ENCODE measurements around the gene CCSER1.

Gene CCSER1

GRCh38 chr4:91015861-91016260, 888.7 kb downstream of the CCSER1 start:
- Histone ChIP-seq H4K91ac (ENCODE audit: low read depth, low read length) (no peak overlapping the region), H3K79me1 (ENCODE audit: low read length) (no peaks in the 10 kb centered on the region), H3K9ac (ENCODE audit: low read length) (no peak overlapping the region), H2AK5ac (ENCODE audit: low read length) (no peak overlapping the region), H3K4me1 (ENCODE audit: control insufficient read depth in 1 of 2, insufficient read depth in 2 of 2, low read length in 2 of 2) (no peaks in the 10 kb centered on the region), H4K12ac (ENCODE audit: low read depth, low read length) (no peak overlapping the region), H2BK12ac (ENCODE audit: low read length) (no peak overlapping the region), H3K4ac (ENCODE audit: low read depth, low read length) (no peak overlapping the region), H3K4me3 (ENCODE audit: low read depth, low read length) (no peak overlapping the region), H3K18ac (ENCODE audit: low read length) (no peak overlapping the region), H2AFZ (ENCODE audit: insufficient read depth, low read length, poor library complexity) (no peak overlapping the region), H3K9me3 (ENCODE audit: insufficient read depth, low read depth, low read length) (no peaks in the 10 kb centered on the region), H3K4me2 (ENCODE audit: low read length) (no peak overlapping the region), H3K23ac (ENCODE audit: low read length) (no peak overlapping the region), H3K27ac (ENCODE audit: low read depth, low read length) (no peak overlapping the region), H3K36me3 (ENCODE audit: control insufficient read depth in 1 of 2, insufficient read depth in 2 of 2, low read length in 2 of 2) (no peaks in the 10 kb centered on the region), H4K8ac (ENCODE audit: low read depth, low read length) (no peak overlapping the region), H3K79me2 (ENCODE audit: control insufficient read depth, insufficient read depth, low read length, poor library complexity) (no peaks in the 10 kb centered on the region), H2BK120ac (ENCODE audit: insufficient read depth, low read length, poor library complexity) (no peak overlapping the region), H3K14ac (ENCODE audit: low read length) (no peak overlapping the region), H2BK5ac (ENCODE audit: low read depth, low read length, poor library complexity) (no peak overlapping the region), H3K27me3 (ENCODE audit: insufficient read depth, low read length) (no peaks in the 10 kb centered on the region)
- no CpG with 5 or more reads among the region's 3 CpGs for WGBS (ENCODE audit: extremely low coverage, insufficient coverage, insufficient read length)
- no peak for DNase-seq

- Histone ChIP-seq H3K4me1 (ENCODE audit: control insufficient read depth in 1 of 2, insufficient read depth in 2 of 2, low read length in 2 of 2) (no peaks in the 10 kb centered on the region), H2BK12ac (ENCODE audit: low read length) (no peak overlapping the region), H2AK5ac (ENCODE audit: low read length) (no peak overlapping the region), H3K79me1 (ENCODE audit: low read length) (no peaks in the 10 kb centered on the region), H4K8ac (ENCODE audit: low read depth, low read length) (no peak overlapping the region), H3K27ac (ENCODE audit: low read depth, low read length) (no peak overlapping the region), H3K79me2 (ENCODE audit: control insufficient read depth, insufficient read depth, low read length, poor library complexity) (no peaks in the 10 kb centered on the region), H3K23ac (ENCODE audit: low read length) (no peak overlapping the region), H3K4me2 (ENCODE audit: low read length) (no peak overlapping the region), H2BK5ac (ENCODE audit: low read depth, low read length, poor library complexity) (no peak overlapping the region), H3K27me3 (ENCODE audit: insufficient read depth, low read length) (no peaks in the 10 kb centered on the region), H3K9ac (ENCODE audit: low read length) (no peak overlapping the region), H3K18ac (ENCODE audit: low read length) (no peak overlapping the region), H3K4ac (ENCODE audit: low read depth, low read length) (no peak overlapping the region), H2AFZ (ENCODE audit: insufficient read depth, low read length, poor library complexity) (no peak overlapping the region), H3K36me3 (ENCODE audit: control insufficient read depth in 1 of 2, insufficient read depth in 2 of 2, low read length in 2 of 2) (no peaks in the 10 kb centered on the region), H4K12ac (ENCODE audit: low read depth, low read length) (no peak overlapping the region), H3K9me3 (ENCODE audit: insufficient read depth, low read depth, low read length) (no peaks in the 10 kb centered on the region), H3K14ac (ENCODE audit: low read length) (no peak overlapping the region), H4K91ac (ENCODE audit: low read depth, low read length) (no peak overlapping the region), H3K4me3 (ENCODE audit: low read depth, low read length) (no peak overlapping the region), H2BK120ac (ENCODE audit: insufficient read depth, low read length, poor library complexity) (no peak overlapping the region)
- DNase-seq, result no peak
- WGBS (ENCODE audit: extremely low coverage, insufficient coverage, insufficient read length), result no CpG with 5 or more reads among the region's 1 CpG
Measured at GRCh38 chr4:91019513-91019912, 892.3 kb downstream of the CCSER1 start.

- Histone ChIP-seq H2BK12ac (ENCODE audit: low read length) (no peak overlapping the region), H3K36me3 (ENCODE audit: control insufficient read depth in 1 of 2, insufficient read depth in 2 of 2, low read length in 2 of 2) (no peaks in the 10 kb centered on the region), H3K27me3 (ENCODE audit: insufficient read depth, low read length) (no peaks in the 10 kb centered on the region), H3K79me2 (ENCODE audit: control insufficient read depth, insufficient read depth, low read length, poor library complexity) (no peaks in the 10 kb centered on the region), H2AK5ac (ENCODE audit: low read length) (no peak overlapping the region), H3K4me1 (ENCODE audit: control insufficient read depth in 1 of 2, insufficient read depth in 2 of 2, low read length in 2 of 2) (no peaks in the 10 kb centered on the region), H4K12ac (ENCODE audit: low read depth, low read length) (no peak overlapping the region), H3K9me3 (ENCODE audit: insufficient read depth, low read depth, low read length) (no peaks in the 10 kb centered on the region), H3K9ac (ENCODE audit: low read length) (no peak overlapping the region), H2BK5ac (ENCODE audit: low read depth, low read length, poor library complexity) (no peak overlapping the region), H3K4me3 (ENCODE audit: low read depth, low read length) (no peak overlapping the region), H3K4me2 (ENCODE audit: low read length) (no peak overlapping the region), H3K4ac (ENCODE audit: low read depth, low read length) (no peak overlapping the region), H4K91ac (ENCODE audit: low read depth, low read length) (no peak overlapping the region), H3K14ac (ENCODE audit: low read length) (no peak overlapping the region), H3K27ac (ENCODE audit: low read depth, low read length) (no peak overlapping the region), H3K23ac (ENCODE audit: low read length) (no peak overlapping the region), H3K79me1 (ENCODE audit: low read length) (no peaks in the 10 kb centered on the region), H3K18ac (ENCODE audit: low read length) (no peak overlapping the region), H2AFZ (ENCODE audit: insufficient read depth, low read length, poor library complexity) (no peak overlapping the region), H2BK120ac (ENCODE audit: insufficient read depth, low read length, poor library complexity) (no peak overlapping the region), H4K8ac (ENCODE audit: low read depth, low read length) (no peak overlapping the region)
- DNase-seq, result no peak
Measured at GRCh38 chr4:91025241-91026148, 898.3 kb downstream of the CCSER1 start.

GRCh38 chr4:91028228-91028627, 901.0 kb downstream of the CCSER1 start:
- Histone ChIP-seq H3K79me2 (ENCODE audit: control insufficient read depth, insufficient read depth, low read length, poor library complexity) (no peaks in the 10 kb centered on the region), H4K91ac (ENCODE audit: low read depth, low read length) (no peak overlapping the region), H3K36me3 (ENCODE audit: control insufficient read depth in 1 of 2, insufficient read depth in 2 of 2, low read length in 2 of 2) (no peaks in the 10 kb centered on the region), H3K27me3 (ENCODE audit: insufficient read depth, low read length) (no peaks in the 10 kb centered on the region), H3K9me3 (ENCODE audit: insufficient read depth, low read depth, low read length) (no peaks in the 10 kb centered on the region), H4K8ac (ENCODE audit: low read depth, low read length) (no peak overlapping the region), H3K14ac (ENCODE audit: low read length) (no peak overlapping the region), H2AK5ac (ENCODE audit: low read length) (no peak overlapping the region), H4K12ac (ENCODE audit: low read depth, low read length) (no peak overlapping the region), H3K18ac (ENCODE audit: low read length) (no peak overlapping the region), H3K23ac (ENCODE audit: low read length) (no peak overlapping the region), H2BK120ac (ENCODE audit: insufficient read depth, low read length, poor library complexity) (no peak overlapping the region), H3K79me1 (ENCODE audit: low read length) (no peaks in the 10 kb centered on the region), H3K9ac (ENCODE audit: low read length) (no peak overlapping the region), H2BK12ac (ENCODE audit: low read length) (no peak overlapping the region), H3K4me2 (ENCODE audit: low read length) (no peak overlapping the region), H3K4ac (ENCODE audit: low read depth, low read length) (no peak overlapping the region), H2BK5ac (ENCODE audit: low read depth, low read length, poor library complexity) (no peak overlapping the region), H3K4me3 (ENCODE audit: low read depth, low read length) (no peak overlapping the region), H3K4me1 (ENCODE audit: control insufficient read depth in 1 of 2, insufficient read depth in 2 of 2, low read length in 2 of 2) (no peaks in the 10 kb centered on the region), H3K27ac (ENCODE audit: low read depth, low read length) (no peak overlapping the region), H2AFZ (ENCODE audit: insufficient read depth, low read length, poor library complexity) (no peak overlapping the region)
- no peak for DNase-seq
- no CpG with 5 or more reads among the region's 1 CpG for WGBS (ENCODE audit: extremely low coverage, insufficient coverage, insufficient read length)

Measured in trophoblast cell (in vitro differentiated cells and primary cell).